ENCODE measurements around the gene C3orf20. TPM values are rescaled to one million over a fixed set of nuclear protein-coding genes. Genes with fewer than 3 reads are reported as not detected.
"Not testable (repeated sequence)": the region's sequence is repeated elsewhere in the genome, so short reads cannot be mapped to it uniquely, and the experiment has no call there.

The C3orf20 gene
- total RNA-seq, 1 experiment from 2014 or later: not detected

DNA sequence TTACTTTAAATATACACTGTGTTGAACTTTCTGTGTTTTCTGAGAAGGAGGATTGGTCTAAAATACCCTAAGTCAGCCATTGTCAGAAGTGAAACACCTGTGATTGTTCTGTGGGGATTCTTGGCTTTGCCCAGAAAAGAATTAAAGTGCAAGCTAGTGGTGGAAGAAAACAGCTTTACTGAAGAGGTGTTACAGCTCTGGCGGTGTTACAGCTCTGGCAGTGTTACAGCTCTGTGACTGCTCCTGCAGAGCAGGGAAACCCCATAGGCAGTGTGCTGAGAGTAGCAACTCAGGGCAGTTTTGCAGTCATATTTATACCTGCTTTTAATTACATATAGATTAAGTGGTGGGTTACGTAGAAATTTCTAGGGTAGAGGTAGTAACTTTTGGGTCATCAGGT lies 66.6 kb downstream of the C3orf20 start:
- no peak for ATAC-seq
- Mint-ChIP-seq H3K4me3 (no peak overlapping the region), H3K27me3 (ENCODE audit: low read depth) (peaks cover 10% of the 10 kb centered on the region), H3K9me3 (peaks cover 28% of the 10 kb centered on the region), H3K27ac (no peak overlapping the region), H3K36me3 (peaks cover 3% of the 10 kb centered on the region), H3K4me1 (no peaks in the 10 kb centered on the region)
- DNase-seq (ENCODE audit: low spot score): no peak
- TF ChIP-seq ELF4 (CRISPR knock-in tag; IDR thresholded peaks at IDR 0.05; ENCODE audit: low read depth) (no peak), MYBL2 (CRISPR knock-in tag; IDR thresholded peaks at IDR 0.05) (no peak), GTF2I (CRISPR knock-in tag; conservative IDR thresholded peaks at IDR 0.05) (no peak)
- ChIA-PET POLR2A (no interaction called here), CTCF (no interaction called here)

DNA sequence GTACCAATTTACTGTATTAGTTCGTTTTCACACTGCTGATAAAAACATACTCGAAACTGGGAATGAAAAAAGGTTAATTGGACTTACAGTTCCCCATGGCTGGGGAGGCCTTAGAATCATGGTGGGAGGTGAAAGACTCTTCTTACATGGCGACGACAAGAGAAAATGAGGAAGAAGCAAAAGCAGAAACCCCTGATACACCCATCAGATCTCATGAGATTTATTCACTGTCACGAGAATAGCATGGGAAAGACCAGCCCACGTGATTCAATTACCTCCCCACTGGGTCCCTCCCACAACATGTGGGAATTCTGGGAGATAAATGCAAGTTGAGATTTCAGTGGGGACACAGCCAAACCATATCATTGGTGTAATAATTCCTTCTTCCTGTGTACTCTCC lies 69.6 kb downstream of the C3orf20 start:
- no peaks in the 10 kb centered on the region for H3K4me1 Mint-ChIP-seq
- peaks cover 7% of the 10 kb centered on the region for H3K27me3 Mint-ChIP-seq (ENCODE audit: low read depth)
- peaks cover 22% of the 10 kb centered on the region for H3K9me3 Mint-ChIP-seq
- no peak overlapping the region for H3K4me3 Mint-ChIP-seq
- ATAC-seq (no peak), DNase-seq (ENCODE audit: low spot score) (no peak)
- TF ChIP-seq ZNF232 (CRISPR knock-in tag; IDR thresholded peaks at IDR 0.05): no peak
- no peak for TF ChIP-seq EMX1 (CRISPR knock-in tag; IDR thresholded peaks at IDR 0.05)
- TF ChIP-seq RELA (CRISPR knock-in tag; IDR thresholded peaks at IDR 0.05; ENCODE audit: borderline replicate concordance): no peak
- TF ChIP-seq ZNF219 (CRISPR knock-in tag; IDR thresholded peaks at IDR 0.05; ENCODE audit: borderline replicate concordance): no peak
- TF ChIP-seq ZNF317 (CRISPR knock-in tag; IDR thresholded peaks at IDR 0.05; ENCODE audit: borderline replicate concordance, low read depth): no peak
- no peak for TF ChIP-seq CREB1 (CRISPR knock-in tag; IDR thresholded peaks at IDR 0.05)
- TF ChIP-seq, protein P1, sequence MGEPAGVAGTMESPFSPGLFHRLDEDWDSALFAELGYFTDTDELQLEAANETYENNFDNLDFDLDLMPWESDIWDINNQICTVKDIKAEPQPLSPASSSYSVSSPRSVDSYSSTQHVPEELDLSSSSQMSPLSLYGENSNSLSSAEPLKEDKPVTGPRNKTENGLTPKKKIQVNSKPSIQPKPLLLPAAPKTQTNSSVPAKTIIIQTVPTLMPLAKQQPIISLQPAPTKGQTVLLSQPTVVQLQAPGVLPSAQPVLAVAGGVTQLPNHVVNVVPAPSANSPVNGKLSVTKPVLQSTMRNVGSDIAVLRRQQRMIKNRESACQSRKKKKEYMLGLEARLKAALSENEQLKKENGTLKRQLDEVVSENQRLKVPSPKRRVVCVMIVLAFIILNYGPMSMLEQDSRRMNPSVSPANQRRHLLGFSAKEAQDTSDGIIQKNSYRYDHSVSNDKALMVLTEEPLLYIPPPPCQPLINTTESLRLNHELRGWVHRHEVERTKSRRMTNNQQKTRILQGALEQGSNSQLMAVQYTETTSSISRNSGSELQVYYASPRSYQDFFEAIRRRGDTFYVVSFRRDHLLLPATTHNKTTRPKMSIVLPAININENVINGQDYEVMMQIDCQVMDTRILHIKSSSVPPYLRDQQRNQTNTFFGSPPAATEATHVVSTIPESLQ (CRISPR knock-in tag; IDR thresholded peaks at IDR 0.05): no peak
- ChIA-PET POLR2A (no interaction called here), CTCF (no interaction called here)
- H3K27ac Mint-ChIP-seq: no peak overlapping the region
- peaks cover 3% of the 10 kb centered on the region for H3K36me3 Mint-ChIP-seq

DNA sequence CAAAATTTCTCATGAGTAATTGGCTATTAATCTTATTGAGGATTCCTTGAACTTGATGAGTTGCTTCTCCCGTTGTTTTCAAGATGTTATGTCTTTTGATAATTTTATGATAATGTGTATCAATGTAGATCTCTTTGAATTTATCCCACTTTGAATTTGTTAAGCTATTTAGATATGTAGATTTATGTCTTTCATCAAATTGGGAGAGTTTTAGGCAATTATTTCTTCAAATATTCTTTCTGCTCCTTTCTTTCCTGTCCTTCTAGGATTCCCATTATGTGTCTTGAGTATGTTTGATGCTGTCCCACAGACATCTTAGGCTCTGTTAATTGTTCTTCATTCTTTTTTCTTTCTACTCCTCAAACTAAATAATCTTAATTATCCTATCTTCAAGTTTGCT lies 75.7 kb downstream of the C3orf20 start:
- no peak overlapping the region for H3K4me3 Mint-ChIP-seq
- H3K36me3 Mint-ChIP-seq: no peaks in the 10 kb centered on the region
- peaks cover 7% of the 10 kb centered on the region; the same call in 1 of the 2 replicates for H3K9me3 Mint-ChIP-seq
- TF ChIP-seq ZNF671 (CRISPR knock-in tag; IDR thresholded peaks at IDR 0.05): no peak
- no peak for TF ChIP-seq MYBL2 (CRISPR knock-in tag; IDR thresholded peaks at IDR 0.05)
- TF ChIP-seq, protein P2, sequence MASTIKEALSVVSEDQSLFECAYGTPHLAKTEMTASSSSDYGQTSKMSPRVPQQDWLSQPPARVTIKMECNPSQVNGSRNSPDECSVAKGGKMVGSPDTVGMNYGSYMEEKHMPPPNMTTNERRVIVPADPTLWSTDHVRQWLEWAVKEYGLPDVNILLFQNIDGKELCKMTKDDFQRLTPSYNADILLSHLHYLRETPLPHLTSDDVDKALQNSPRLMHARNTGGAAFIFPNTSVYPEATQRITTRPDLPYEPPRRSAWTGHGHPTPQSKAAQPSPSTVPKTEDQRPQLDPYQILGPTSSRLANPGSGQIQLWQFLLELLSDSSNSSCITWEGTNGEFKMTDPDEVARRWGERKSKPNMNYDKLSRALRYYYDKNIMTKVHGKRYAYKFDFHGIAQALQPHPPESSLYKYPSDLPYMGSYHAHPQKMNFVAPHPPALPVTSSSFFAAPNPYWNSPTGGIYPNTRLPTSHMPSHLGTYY (CRISPR knock-in tag; IDR thresholded peaks at IDR 0.05): no peak
- TF ChIP-seq KAT7 (CRISPR knock-in tag; IDR thresholded peaks at IDR 0.05; ENCODE audit: borderline replicate concordance): no peak
- no peaks in the 10 kb centered on the region for H3K4me1 Mint-ChIP-seq
- no peak for DNase-seq (ENCODE audit: low spot score)
- CTCF ChIA-PET: interaction anchor here (1.1 to 2.1 kb wide), 3 partner anchors 10 to 170 kb away, joined by 3 to 7 read pairs (median 4); no protein-coding TSS in a partner anchor
- no peak overlapping the region for H3K27ac Mint-ChIP-seq
- H3K27me3 Mint-ChIP-seq (ENCODE audit: low read depth): peaks cover 9% of the 10 kb centered on the region
- no peak for ATAC-seq
- POLR2A ChIA-PET: interaction anchor here (0.7 to 1.1 kb wide), 2 partner anchors 99 to 1034 kb away, joined by 3 to 4 read pairs; partner anchors contain the start of gene CCDC174

DNA sequence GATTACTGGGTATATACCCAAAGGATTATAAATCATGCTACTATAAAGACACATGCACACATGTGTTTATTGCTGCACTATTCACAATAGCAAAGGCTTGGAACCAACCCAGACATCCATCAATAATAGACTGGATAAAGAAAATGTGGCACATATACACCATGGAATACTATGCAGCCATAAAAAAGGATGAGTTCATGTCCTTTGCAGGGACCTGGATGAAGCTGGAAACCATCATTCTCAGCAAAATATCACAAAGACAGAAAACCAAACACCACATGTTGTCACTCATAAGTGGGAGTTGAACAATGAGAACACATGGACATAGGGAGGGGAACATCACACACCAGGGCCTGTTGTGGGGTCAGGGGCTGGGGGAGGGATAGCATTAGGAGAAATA lies 78.0 kb downstream of the C3orf20 start:
- H3K4me3 Mint-ChIP-seq; H3K9me3 Mint-ChIP-seq; DNase-seq (ENCODE audit: low spot score); H3K27ac Mint-ChIP-seq; ATAC-seq; H3K36me3 Mint-ChIP-seq; CTCF ChIA-PET; POLR2A ChIA-PET; H3K27me3 Mint-ChIP-seq (ENCODE audit: low read depth); H3K4me1 Mint-ChIP-seq: not testable (repeated sequence)

DNA sequence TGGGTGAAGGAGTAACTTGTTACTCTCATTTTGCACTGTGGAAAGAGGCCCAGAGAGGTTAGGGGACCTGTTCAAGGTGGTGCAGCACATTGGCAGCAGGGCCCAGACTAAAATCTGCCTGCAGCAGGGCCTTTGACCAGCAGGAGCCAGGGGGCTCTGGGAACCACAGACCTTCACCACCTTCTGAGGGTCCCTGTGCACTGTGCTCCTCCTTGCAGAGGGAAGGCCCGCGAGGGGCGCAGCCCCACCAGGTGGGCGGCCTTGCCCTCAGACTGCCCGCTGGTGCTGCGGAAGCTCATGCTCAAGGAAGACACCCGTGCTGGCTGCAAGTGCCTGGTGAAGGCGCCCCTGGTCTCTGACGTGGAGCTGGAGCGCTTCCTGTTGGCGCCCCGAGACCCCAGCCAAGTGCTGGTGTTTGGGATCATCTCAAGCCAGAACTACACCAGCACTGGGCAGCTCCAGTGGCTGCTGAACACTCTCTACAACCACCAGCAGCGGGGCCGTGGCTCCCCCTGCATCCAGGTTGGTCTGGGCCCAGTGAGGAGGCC lies 82.3 kb downstream of the C3orf20 start:
- Mint-ChIP-seq H3K4me1 (peaks cover 4% of the 10 kb centered on the region), H3K27ac (no peak overlapping the region), H3K9me3 (no peaks in the 10 kb centered on the region), H3K36me3 (no peaks in the 10 kb centered on the region), H3K27me3 (ENCODE audit: low read depth) (no peaks in the 10 kb centered on the region; the same call in none of the 2 replicates), H3K4me3 (no peak overlapping the region)
- ATAC-seq: no peak
- CTCF ChIA-PET: interaction anchor here (0.6 to 1.7 kb wide), 3 partner anchors 24 to 157 kb away, joined by 3 to 10 read pairs (median 3); no protein-coding TSS in a partner anchor
- no peak for TF ChIP-seq NFE2L1 (CRISPR knock-in tag; IDR thresholded peaks at IDR 0.05)
- TF ChIP-seq, protein P3, sequence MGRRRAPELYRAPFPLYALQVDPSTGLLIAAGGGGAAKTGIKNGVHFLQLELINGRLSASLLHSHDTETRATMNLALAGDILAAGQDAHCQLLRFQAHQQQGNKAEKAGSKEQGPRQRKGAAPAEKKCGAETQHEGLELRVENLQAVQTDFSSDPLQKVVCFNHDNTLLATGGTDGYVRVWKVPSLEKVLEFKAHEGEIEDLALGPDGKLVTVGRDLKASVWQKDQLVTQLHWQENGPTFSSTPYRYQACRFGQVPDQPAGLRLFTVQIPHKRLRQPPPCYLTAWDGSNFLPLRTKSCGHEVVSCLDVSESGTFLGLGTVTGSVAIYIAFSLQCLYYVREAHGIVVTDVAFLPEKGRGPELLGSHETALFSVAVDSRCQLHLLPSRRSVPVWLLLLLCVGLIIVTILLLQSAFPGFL (CRISPR knock-in tag; IDR thresholded peaks at IDR 0.05; ENCODE audit: borderline replicate concordance): no peak
- no peak for TF ChIP-seq HMGA2 (CRISPR knock-in tag; IDR thresholded peaks at IDR 0.05)
- no peak for TF ChIP-seq CREB1 (CRISPR knock-in tag; IDR thresholded peaks at IDR 0.05)
- TF ChIP-seq, protein P4, sequence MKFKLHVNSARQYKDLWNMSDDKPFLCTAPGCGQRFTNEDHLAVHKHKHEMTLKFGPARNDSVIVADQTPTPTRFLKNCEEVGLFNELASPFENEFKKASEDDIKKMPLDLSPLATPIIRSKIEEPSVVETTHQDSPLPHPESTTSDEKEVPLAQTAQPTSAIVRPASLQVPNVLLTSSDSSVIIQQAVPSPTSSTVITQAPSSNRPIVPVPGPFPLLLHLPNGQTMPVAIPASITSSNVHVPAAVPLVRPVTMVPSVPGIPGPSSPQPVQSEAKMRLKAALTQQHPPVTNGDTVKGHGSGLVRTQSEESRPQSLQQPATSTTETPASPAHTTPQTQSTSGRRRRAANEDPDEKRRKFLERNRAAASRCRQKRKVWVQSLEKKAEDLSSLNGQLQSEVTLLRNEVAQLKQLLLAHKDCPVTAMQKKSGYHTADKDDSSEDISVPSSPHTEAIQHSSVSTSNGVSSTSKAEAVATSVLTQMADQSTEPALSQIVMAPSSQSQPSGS (CRISPR knock-in tag; IDR thresholded peaks at IDR 0.05; ENCODE audit: borderline replicate concordance, low read depth): no peak
- TF ChIP-seq, protein P5, sequence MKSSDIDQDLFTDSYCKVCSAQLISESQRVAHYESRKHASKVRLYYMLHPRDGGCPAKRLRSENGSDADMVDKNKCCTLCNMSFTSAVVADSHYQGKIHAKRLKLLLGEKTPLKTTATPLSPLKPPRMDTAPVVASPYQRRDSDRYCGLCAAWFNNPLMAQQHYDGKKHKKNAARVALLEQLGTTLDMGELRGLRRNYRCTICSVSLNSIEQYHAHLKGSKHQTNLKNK (CRISPR knock-in tag; IDR thresholded peaks at IDR 0.05): no peak
- no peak for DNase-seq (ENCODE audit: low spot score)
- POLR2A ChIA-PET: no interaction called here

Data from WTC11 (cell line).